Measurements from ENCODE around the gene ZNF407. TPM values are rescaled to one million over a fixed set of nuclear protein-coding genes. Genes with fewer than 3 reads are reported as not detected.

ZNF407 gene
- total and polyA plus RNA-seq, 2 of the 13 experiments (the other 11 are each of a cell fraction or from before 2014, with no cell fraction given): 2.3 to 8.7 TPM

DNA sequence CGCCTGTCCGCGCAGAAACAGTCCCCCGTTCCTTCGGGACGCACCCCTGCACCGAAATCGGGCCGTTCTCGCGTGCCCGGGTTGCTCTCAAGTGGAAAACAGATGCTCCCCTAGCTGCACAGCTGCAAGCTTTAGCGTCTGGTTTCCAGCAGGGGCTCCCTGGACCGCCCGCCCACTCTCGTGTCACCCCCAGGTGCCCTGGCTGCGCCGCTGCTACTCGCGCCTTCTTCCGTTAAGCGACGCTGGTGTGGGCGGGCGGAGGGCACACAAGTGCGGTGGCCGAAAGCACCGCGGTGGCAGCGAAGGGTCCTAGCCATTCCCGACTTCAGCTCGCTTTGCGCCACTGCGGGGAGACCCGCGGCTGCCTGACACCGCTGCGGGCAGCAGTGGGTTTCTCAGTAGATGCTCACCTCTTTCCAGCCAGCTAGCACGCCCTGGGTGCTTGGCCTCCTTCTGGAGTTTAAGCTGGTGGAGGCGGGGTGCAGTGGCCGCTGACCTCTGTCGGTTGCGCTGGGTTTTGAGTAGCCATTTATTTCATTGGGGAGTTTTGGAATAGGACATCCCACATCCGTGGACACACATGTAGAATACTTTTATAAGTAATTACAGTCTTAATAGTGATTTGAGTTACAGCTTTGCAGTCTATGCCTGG lies 806 bp downstream of the ZNF407 start (continued):
- TF ChIP-seq GZF1 (CRISPR knock-in tag; IDR thresholded peaks at IDR 0.05) (no peak), GABPB1 (CRISPR knock-in tag; IDR thresholded peaks at IDR 0.05) (peak; percentile 23; the same call in 1 of the 2 replicates), GTF2F1 (IDR thresholded peaks at IDR 0.05; ENCODE audit: low read length) (no peak), ZNF530 (CRISPR knock-in tag; IDR thresholded peaks at IDR 0.05; ENCODE audit: low read depth) (no peak), HDAC2 (CRISPR knock-in tag; IDR thresholded peaks at IDR 0.05) (peak; percentile 62; the same call in 1 of the 2 replicates), CREB1 (IDR thresholded peaks at IDR 0.05) (no peak), CREB1 (CRISPR knock-in tag; IDR thresholded peaks at IDR 0.05) (no peak), GPBP1L1 (CRISPR knock-in tag; IDR thresholded peaks at IDR 0.05) (no peak), ZNF782 (CRISPR knock-in tag; IDR thresholded peaks at IDR 0.05; ENCODE audit: borderline replicate concordance) (no peak), NBN (conservative IDR thresholded peaks at IDR 0.05) (no peak), ELF4 (CRISPR knock-in tag; IDR thresholded peaks at IDR 0.05; ENCODE audit: borderline replicate concordance) (no peak), ZNF781 (CRISPR knock-in tag; IDR thresholded peaks at IDR 0.05; ENCODE audit: borderline replicate concordance, not compliant biosample characterization) (peak; percentile 70), ZNF562 (CRISPR knock-in tag; IDR thresholded peaks at IDR 0.05; ENCODE audit: borderline replicate concordance) (no peak), ZNF280B (CRISPR knock-in tag; IDR thresholded peaks at IDR 0.05; ENCODE audit: borderline replicate concordance) (peak; percentile 77; the same call in 1 of the 2 replicates), SOX5 (CRISPR knock-in tag; IDR thresholded peaks at IDR 0.05; ENCODE audit: borderline replicate concordance) (no peak), ZNF33B (CRISPR knock-in tag; IDR thresholded peaks at IDR 0.05) (peak; percentile 74; the same call in 1 of the 2 replicates), ZNF619 (CRISPR knock-in tag; IDR thresholded peaks at IDR 0.05) (peak; percentile 67; the same call in 1 of the 2 replicates), HHEX (CRISPR knock-in tag; IDR thresholded peaks at IDR 0.05) (no peak)
- TF ChIP-seq, protein P1, sequence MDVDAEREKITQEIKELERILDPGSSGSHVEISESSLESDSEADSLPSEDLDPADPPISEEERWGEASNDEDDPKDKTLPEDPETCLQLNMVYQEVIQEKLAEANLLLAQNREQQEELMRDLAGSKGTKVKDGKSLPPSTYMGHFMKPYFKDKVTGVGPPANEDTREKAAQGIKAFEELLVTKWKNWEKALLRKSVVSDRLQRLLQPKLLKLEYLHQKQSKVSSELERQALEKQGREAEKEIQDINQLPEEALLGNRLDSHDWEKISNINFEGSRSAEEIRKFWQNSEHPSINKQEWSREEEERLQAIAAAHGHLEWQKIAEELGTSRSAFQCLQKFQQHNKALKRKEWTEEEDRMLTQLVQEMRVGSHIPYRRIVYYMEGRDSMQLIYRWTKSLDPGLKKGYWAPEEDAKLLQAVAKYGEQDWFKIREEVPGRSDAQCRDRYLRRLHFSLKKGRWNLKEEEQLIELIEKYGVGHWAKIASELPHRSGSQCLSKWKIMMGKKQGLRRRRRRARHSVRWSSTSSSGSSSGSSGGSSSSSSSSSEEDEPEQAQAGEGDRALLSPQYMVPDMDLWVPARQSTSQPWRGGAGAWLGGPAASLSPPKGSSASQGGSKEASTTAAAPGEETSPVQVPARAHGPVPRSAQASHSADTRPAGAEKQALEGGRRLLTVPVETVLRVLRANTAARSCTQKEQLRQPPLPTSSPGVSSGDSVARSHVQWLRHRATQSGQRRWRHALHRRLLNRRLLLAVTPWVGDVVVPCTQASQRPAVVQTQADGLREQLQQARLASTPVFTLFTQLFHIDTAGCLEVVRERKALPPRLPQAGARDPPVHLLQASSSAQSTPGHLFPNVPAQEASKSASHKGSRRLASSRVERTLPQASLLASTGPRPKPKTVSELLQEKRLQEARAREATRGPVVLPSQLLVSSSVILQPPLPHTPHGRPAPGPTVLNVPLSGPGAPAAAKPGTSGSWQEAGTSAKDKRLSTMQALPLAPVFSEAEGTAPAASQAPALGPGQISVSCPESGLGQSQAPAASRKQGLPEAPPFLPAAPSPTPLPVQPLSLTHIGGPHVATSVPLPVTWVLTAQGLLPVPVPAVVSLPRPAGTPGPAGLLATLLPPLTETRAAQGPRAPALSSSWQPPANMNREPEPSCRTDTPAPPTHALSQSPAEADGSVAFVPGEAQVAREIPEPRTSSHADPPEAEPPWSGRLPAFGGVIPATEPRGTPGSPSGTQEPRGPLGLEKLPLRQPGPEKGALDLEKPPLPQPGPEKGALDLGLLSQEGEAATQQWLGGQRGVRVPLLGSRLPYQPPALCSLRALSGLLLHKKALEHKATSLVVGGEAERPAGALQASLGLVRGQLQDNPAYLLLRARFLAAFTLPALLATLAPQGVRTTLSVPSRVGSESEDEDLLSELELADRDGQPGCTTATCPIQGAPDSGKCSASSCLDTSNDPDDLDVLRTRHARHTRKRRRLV (CRISPR knock-in tag; IDR thresholded peaks at IDR 0.05): 0 out of 2 replicates have a peak, but pooled peaks have one; percentile 40
